GM10266 (cell line): ENCODE measurements around the gene SPINDOC.
A peak's percentile ranks its signal among the peaks of the same experiment; 100 is the strongest.

Experiments used
- DNase-seq: peaks from one replicate; pipeline ENCODE4 v3.0.0; 2012; ENCODE audit errors: extremely low spot score
- TF ChIP-seq, protein P1 (sequence below): IDR thresholded peaks from 2 replicates; pipeline ENCODE4 v1.5.1; 2012; ENCODE audit warnings: mild to moderate bottlenecking, low read depth; ENCODE audit not compliant: control insufficient read depth, insufficient read depth; ENCODE audit errors: missing control alignments

SPINDOC gene

GRCh38 chr11:63870351-63871140 lies 57.3 kb downstream of the SPINDOC start:
- DNase-seq: no peak
- TF ChIP-seq, protein P1, sequence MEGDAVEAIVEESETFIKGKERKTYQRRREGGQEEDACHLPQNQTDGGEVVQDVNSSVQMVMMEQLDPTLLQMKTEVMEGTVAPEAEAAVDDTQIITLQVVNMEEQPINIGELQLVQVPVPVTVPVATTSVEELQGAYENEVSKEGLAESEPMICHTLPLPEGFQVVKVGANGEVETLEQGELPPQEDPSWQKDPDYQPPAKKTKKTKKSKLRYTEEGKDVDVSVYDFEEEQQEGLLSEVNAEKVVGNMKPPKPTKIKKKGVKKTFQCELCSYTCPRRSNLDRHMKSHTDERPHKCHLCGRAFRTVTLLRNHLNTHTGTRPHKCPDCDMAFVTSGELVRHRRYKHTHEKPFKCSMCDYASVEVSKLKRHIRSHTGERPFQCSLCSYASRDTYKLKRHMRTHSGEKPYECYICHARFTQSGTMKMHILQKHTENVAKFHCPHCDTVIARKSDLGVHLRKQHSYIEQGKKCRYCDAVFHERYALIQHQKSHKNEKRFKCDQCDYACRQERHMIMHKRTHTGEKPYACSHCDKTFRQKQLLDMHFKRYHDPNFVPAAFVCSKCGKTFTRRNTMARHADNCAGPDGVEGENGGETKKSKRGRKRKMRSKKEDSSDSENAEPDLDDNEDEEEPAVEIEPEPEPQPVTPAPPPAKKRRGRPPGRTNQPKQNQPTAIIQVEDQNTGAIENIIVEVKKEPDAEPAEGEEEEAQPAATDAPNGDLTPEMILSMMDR: no peak

GRCh38 chr11:63871962-63872799 lies 58.9 kb downstream of the SPINDOC start:
- TF ChIP-seq, protein P1: peak; percentile 76
- peak; percentile 77 for DNase-seq

DNA sequence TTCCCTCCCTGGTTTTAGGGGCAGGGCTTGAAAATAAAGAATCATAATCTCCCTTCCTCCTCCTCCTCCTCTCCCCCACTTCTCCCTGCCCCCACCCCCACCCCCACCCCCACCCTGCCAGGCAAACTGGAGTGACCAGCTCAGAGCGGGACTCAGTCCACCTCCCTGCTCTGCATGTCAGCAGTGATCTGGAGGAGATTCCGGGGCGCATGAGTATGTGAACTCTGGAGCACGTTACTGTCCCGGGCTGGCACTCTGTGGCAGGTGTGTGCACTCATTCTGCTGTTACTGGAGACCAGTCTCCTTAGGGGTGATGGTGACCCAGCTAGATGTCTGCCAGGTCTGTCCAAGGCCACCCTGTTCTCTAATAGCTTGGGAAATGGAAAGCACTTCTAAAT lies 59.5 kb downstream of the SPINDOC start:
- TF ChIP-seq, protein P1: no peak
- DNase-seq: no peak

DNA sequence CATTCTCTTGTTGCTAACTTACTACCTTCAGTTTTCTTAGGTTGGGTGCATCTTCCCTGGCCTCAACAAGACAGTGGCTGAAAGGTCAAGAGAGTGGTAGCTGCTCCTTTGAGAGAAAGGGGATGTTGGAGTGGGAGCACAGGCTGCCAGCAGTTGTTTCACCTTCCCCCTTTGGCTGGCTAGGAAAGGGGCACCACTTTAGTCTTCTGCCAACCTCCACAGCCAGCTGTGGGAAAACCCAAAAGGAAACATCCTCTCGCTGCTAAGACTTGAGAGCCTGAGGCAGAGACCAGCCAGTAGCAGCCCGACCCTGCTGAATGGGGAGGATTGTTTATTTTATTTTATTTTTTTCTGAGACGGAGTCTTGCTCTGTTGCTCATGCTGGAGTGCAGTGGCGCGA lies 60.1 kb downstream of the SPINDOC start:
- TF ChIP-seq, protein P1: no peak
- no peak for DNase-seq

DNA sequence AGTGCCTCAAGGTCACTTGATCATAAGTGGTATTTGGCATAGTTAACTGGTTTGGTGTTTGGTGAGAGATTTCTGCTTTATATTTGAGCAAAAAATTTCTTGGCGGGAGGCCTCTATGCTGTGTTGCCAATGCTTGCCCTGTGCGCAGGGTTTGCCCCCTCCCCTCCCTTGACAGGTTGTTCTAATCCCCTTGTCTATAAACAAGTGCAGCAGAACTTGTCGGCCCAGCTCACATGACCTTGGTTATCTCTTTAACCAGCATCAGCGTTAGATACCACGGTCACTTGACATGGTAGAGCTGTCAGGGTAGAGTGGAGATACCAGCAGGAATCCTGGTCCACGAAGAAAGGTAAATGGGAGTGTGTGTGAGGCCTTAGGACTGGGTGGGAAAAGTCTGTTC lies 61.3 kb downstream of the SPINDOC start:
- TF ChIP-seq, protein P1: no peak
- DNase-seq: no peak

GRCh38 chr11:63875506-63876065 lies 62.3 kb downstream of the SPINDOC start:
- TF ChIP-seq, protein P1: no peak
- no peak for DNase-seq

- DNase-seq: no peak
- TF ChIP-seq, protein P1: no peak
These were observed 63.4 kb downstream of the SPINDOC start for GRCh38 chr11:63876616-63877015.
